ENCODE results near the gene MAVS. TPM values are rescaled to one million over a fixed set of nuclear protein-coding genes. Genes with fewer than 3 reads are reported as not detected.

The MAVS gene
- polyA plus RNA-seq, 1 of the 3 experiments (the other 2 are of a cell fraction), result 9.1 TPM

DNA sequence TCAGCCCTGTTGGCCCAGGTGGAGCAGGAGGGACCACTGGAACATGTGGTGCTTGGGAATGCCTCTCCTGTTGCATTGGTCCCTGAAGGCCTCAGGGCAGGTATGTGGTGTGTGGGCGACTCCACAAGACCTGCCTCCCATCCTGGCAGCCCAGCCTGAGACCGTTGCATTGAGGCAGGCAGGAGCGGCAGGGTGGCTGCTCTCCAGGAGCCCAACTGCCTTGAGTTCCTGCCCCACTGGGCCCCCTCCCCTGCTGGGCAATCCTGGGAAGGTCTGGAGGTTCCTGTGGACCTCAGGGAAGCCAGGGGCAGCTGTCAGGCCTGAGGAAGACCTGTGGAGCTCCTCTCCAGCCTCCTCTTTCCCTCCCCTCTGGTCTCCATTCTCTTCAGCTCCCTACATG is 19.8 kb downstream of the MAVS start:
- TF ChIP-seq GATA2 (CRISPR knock-in tag; IDR thresholded peaks at IDR 0.05) (no peak), ZBTB33 (IDR thresholded peaks at IDR 0.05; ENCODE audit: borderline replicate concordance, low read depth) (no peak), NFIC (IDR thresholded peaks at IDR 0.05; ENCODE audit: borderline replicate concordance) (no peak), EP300 (IDR thresholded peaks at IDR 0.05; ENCODE audit: borderline replicate concordance in 1 of 2, low read depth in 1 of 2, low read length in 1 of 2) (no peak), RXRA (IDR thresholded peaks at IDR 0.05; ENCODE audit: borderline replicate concordance, low read depth) (no peak), TEAD4 (IDR thresholded peaks at IDR 0.05; ENCODE audit: borderline replicate concordance, insufficient read depth) (no peak), EZH2phosphoT487 (IDR thresholded peaks at IDR 0.05; ENCODE audit: borderline replicate concordance, low read depth) (no peak), JUND (IDR thresholded peaks at IDR 0.05) (no peak), MXI1 (IDR thresholded peaks at IDR 0.05; ENCODE audit: low read depth, low read length) (no peak), ELF1 (IDR thresholded peaks at IDR 0.05) (no peak), USF1 (IDR thresholded peaks at IDR 0.05; ENCODE audit: borderline replicate concordance, low read depth) (no peak), CTCF (IDR thresholded peaks at IDR 0.05) (no peak), RCOR1 (IDR thresholded peaks at IDR 0.05; ENCODE audit: low read length) (no peak), SIN3A (IDR thresholded peaks at IDR 0.05; ENCODE audit: borderline replicate concordance, low read depth, low read length) (no peak)
- TF ChIP-seq, protein P1, sequence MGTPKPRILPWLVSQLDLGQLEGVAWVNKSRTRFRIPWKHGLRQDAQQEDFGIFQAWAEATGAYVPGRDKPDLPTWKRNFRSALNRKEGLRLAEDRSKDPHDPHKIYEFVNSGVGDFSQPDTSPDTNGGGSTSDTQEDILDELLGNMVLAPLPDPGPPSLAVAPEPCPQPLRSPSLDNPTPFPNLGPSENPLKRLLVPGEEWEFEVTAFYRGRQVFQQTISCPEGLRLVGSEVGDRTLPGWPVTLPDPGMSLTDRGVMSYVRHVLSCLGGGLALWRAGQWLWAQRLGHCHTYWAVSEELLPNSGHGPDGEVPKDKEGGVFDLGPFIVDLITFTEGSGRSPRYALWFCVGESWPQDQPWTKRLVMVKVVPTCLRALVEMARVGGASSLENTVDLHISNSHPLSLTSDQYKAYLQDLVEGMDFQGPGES (IDR thresholded peaks at IDR 0.05; ENCODE audit: low read depth, low read length), result no peak
- TF ChIP-seq, protein P2, sequence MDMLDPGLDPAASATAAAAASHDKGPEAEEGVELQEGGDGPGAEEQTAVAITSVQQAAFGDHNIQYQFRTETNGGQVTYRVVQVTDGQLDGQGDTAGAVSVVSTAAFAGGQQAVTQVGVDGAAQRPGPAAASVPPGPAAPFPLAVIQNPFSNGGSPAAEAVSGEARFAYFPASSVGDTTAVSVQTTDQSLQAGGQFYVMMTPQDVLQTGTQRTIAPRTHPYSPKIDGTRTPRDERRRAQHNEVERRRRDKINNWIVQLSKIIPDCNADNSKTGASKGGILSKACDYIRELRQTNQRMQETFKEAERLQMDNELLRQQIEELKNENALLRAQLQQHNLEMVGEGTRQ (IDR thresholded peaks at IDR 0.05; ENCODE audit: borderline replicate concordance, low read depth, low read length), result no peak
- WGBS (ENCODE audit: low lambda C conversion rate), result no CpG with 5 or more reads among the region's 3 CpGs
- peaks cover 11% of the 10 kb centered on the region for H3F3A ChIP-seq (replicated peaks; ENCODE audit: insufficient read depth)
- no peak overlapping the region for H2AFZ ChIP-seq (ENCODE audit: low read depth)
- H3K79me2 ChIP-seq (ENCODE audit: insufficient read depth), result peaks cover 6% of the 10 kb centered on the region; the same call in 1 of the 2 replicates
- no peaks in the 10 kb centered on the region; a peak in 1 of 4 replicates for H3K4me1 ChIP-seq (ENCODE audit: control insufficient read depth in 1 of 2, insufficient read depth in 2 of 2, low read depth in 1 of 2, low read length in 1 of 2)
- POLR2A ChIA-PET, result no interaction called here
- no peaks in the 10 kb centered on the region for H4K20me1 ChIP-seq (ENCODE audit: insufficient read depth)
- no peak overlapping the region for H3K27ac ChIP-seq (ENCODE audit: low read depth in 2 of 2, low read length in 1 of 2)
- no peak for DNase-seq
- no peaks in the 10 kb centered on the region for H3K9me3 ChIP-seq
- no peak overlapping the region for H3K4me2 ChIP-seq
- H3K9me2 ChIP-seq, result no peaks in the 10 kb centered on the region
- H3K27me3 ChIP-seq (ENCODE audit: insufficient read depth), result no peaks in the 10 kb centered on the region
- no peak overlapping the region for H3K4me3 ChIP-seq (ENCODE audit: low read depth in 2 of 2, low read length in 1 of 2)
- no peak overlapping the region for H3K9ac ChIP-seq
- H3K36me3 ChIP-seq (replicated peaks in 1 of 2; ENCODE audit: control insufficient read depth in 1 of 2, insufficient read depth in 2 of 2, low read length in 1 of 2), result peaks cover 22 to 58% of the 10 kb centered on the region in 2 experiments
- CTCF ChIA-PET, result interaction anchor here (0.9 to 3.4 kb wide), 2 partner anchors 11 to 97 kb away, joined by 3 to 16 read pairs; no protein-coding TSS in a partner anchor

Measured in SK-N-SH (cell line).